ENCODE results near the gene DENND2D. TPM values are rescaled to one million over a fixed set of nuclear protein-coding genes. Genes with fewer than 3 reads are reported as not detected.

Gene DENND2D
- polyA plus RNA-seq, 1 experiment: 1.3 TPM

GRCh38 chr1:111202707-111203623, 2.5 kb upstream of the DENND2D start:
- H3K27ac ChIP-seq (ENCODE audit: low read depth, low read length): no peak overlapping the region
- H3K4me3 ChIP-seq (ENCODE audit: low read depth, low read length): no peak overlapping the region
- no peak for TF ChIP-seq CTCF (IDR thresholded peaks at IDR 0.05; ENCODE audit: low read depth, low read length)
- ChIA-PET POLR2A (no interaction called here), CTCF (no interaction called here)
- H3K9me3 ChIP-seq (ENCODE audit: control insufficient read depth, insufficient read depth, low read length): no peaks in the 10 kb centered on the region; the same call in 1 of the 2 replicates
- H3K27me3 ChIP-seq (ENCODE audit: control insufficient read depth, insufficient read depth, low read length): peaks cover 26% of the 10 kb centered on the region
- no peak for DNase-seq (ENCODE audit: low read depth, low spot score)

- Histone ChIP-seq H3K27ac (ENCODE audit: low read depth, low read length) (no peak overlapping the region), H3K27me3 (ENCODE audit: control insufficient read depth, insufficient read depth, low read length) (peaks cover 24% of the 10 kb centered on the region), H3K9me3 (ENCODE audit: control insufficient read depth, insufficient read depth, low read length) (no peaks in the 10 kb centered on the region; the same call in 1 of the 2 replicates), H3K4me3 (ENCODE audit: low read depth, low read length) (no peak overlapping the region)
- DNase-seq (ENCODE audit: low read depth, low spot score): no peak
- TF ChIP-seq CTCF (IDR thresholded peaks at IDR 0.05; ENCODE audit: low read depth, low read length): no peak
- POLR2A ChIA-PET: no interaction called here
- CTCF ChIA-PET: no interaction called here
Measured at GRCh38 chr1:111202366-111202706, 1.9 kb upstream of the DENND2D start.

GRCh38 chr1:111201275-111202090, 1.0 kb upstream of the DENND2D start:
- H3K4me3 ChIP-seq (ENCODE audit: low read depth, low read length): no peak overlapping the region
- no peak for TF ChIP-seq CTCF (IDR thresholded peaks at IDR 0.05; ENCODE audit: low read depth, low read length)
- no peak for DNase-seq (ENCODE audit: low read depth, low spot score)
- no peak overlapping the region for H3K27ac ChIP-seq (ENCODE audit: low read depth, low read length)
- CTCF ChIA-PET: no interaction called here
- POLR2A ChIA-PET: no interaction called here
- no peaks in the 10 kb centered on the region; the same call in 1 of the 2 replicates for H3K9me3 ChIP-seq (ENCODE audit: control insufficient read depth, insufficient read depth, low read length)
- peaks cover 20% of the 10 kb centered on the region for H3K27me3 ChIP-seq (ENCODE audit: control insufficient read depth, insufficient read depth, low read length)

- ChIA-PET CTCF (no interaction called here), POLR2A (no interaction called here)
- H3K9me3 ChIP-seq (ENCODE audit: control insufficient read depth, insufficient read depth, low read length): no peaks in the 10 kb centered on the region; the same call in 1 of the 2 replicates
- H3K4me3 ChIP-seq (ENCODE audit: low read depth, low read length): no peak overlapping the region
- peaks cover 20% of the 10 kb centered on the region for H3K27me3 ChIP-seq (ENCODE audit: control insufficient read depth, insufficient read depth, low read length)
- no peak overlapping the region for H3K27ac ChIP-seq (ENCODE audit: low read depth, low read length)
- no peak for DNase-seq (ENCODE audit: low read depth, low spot score)
- TF ChIP-seq CTCF (IDR thresholded peaks at IDR 0.05; ENCODE audit: low read depth, low read length): no peak
Measured at GRCh38 chr1:111200802-111201161, 336 bp upstream of the DENND2D start.

GRCh38 chr1:111199329-111199728, 1.1 kb downstream of the DENND2D start:
- POLR2A ChIA-PET: no interaction called here
- Histone ChIP-seq H3K27me3 (ENCODE audit: control insufficient read depth, insufficient read depth, low read length) (peaks cover 16% of the 10 kb centered on the region), H3K4me3 (ENCODE audit: low read depth, low read length) (no peak overlapping the region), H3K27ac (ENCODE audit: low read depth, low read length) (no peak overlapping the region), H3K9me3 (ENCODE audit: control insufficient read depth, insufficient read depth, low read length) (no peaks in the 10 kb centered on the region; the same call in 1 of the 2 replicates)
- no peak for DNase-seq (ENCODE audit: low read depth, low spot score)
- CTCF ChIA-PET: interaction anchor here (1.0 to 1.8 kb wide), 4 partner anchors 10 to 203 kb away, joined by 3 to 9 read pairs (median 5); no protein-coding TSS in a partner anchor
- no peak for TF ChIP-seq CTCF (IDR thresholded peaks at IDR 0.05; ENCODE audit: low read depth, low read length)

Data from AG04450 (cell line).